ENCODE data around the gene GRIA4. TPM values are rescaled to one million over a fixed set of nuclear protein-coding genes. Genes with fewer than 3 reads are reported as not detected.

Gene GRIA4
- total and polyA plus RNA-seq, 2 donors (not counting 1 experiment from before 2014, with no cell fraction given): not detected

- ATAC-seq (ENCODE audit: low read depth): no peak
- intact Hi-C loops (cut with micrococcal nuclease): no loop called here
- H3K27ac ChIP-seq (ENCODE audit: low read length in 2 of 2): no peak overlapping the region
- Mint-ChIP-seq H3K27me3 (no peaks in the 10 kb centered on the region), H3K4me1 (peaks cover 17% of the 10 kb centered on the region), H3K27ac (no peak overlapping the region), H3K9me3 (ENCODE audit: insufficient read depth) (no peaks in the 10 kb centered on the region), H3K4me3 (no peak overlapping the region)
- no peak overlapping the region for H3K9ac ChIP-seq (ENCODE audit: low read length)
- ChIA-PET CTCF (no interaction called here), POLR2A (no interaction called here)
- H2AFZ ChIP-seq (ENCODE audit: insufficient read depth, low read depth, low read length, poor library complexity, severe bottlenecking): no peak overlapping the region
- no peak overlapping the region for H3K4me3 ChIP-seq (ENCODE audit: control extremely low read depth in 1 of 5, extremely low read depth in 1 of 5, insufficient read depth in 1 of 5, low read depth in 2 of 5, low read length in 4 of 5)
- DNase-seq: no peak
- peaks cover 9% of the 10 kb centered on the region for H4K20me1 ChIP-seq (ENCODE audit: control insufficient read depth, insufficient read depth, low read length, poor library complexity, severe bottlenecking)
- H3K27me3 ChIP-seq (replicated peaks in 1 of 4; ENCODE audit: control extremely low read depth in 1 of 4, control insufficient read depth in 3 of 4, insufficient read depth in 4 of 4, low read length in 3 of 4): no peaks in the 10 kb centered on the region
- no peak for TF ChIP-seq EZH2 (IDR thresholded peaks at IDR 0.05; ENCODE audit: borderline replicate concordance, insufficient read depth, low read depth, low read length, poor library complexity, severe bottlenecking)
- TF ChIP-seq, protein P1, sequence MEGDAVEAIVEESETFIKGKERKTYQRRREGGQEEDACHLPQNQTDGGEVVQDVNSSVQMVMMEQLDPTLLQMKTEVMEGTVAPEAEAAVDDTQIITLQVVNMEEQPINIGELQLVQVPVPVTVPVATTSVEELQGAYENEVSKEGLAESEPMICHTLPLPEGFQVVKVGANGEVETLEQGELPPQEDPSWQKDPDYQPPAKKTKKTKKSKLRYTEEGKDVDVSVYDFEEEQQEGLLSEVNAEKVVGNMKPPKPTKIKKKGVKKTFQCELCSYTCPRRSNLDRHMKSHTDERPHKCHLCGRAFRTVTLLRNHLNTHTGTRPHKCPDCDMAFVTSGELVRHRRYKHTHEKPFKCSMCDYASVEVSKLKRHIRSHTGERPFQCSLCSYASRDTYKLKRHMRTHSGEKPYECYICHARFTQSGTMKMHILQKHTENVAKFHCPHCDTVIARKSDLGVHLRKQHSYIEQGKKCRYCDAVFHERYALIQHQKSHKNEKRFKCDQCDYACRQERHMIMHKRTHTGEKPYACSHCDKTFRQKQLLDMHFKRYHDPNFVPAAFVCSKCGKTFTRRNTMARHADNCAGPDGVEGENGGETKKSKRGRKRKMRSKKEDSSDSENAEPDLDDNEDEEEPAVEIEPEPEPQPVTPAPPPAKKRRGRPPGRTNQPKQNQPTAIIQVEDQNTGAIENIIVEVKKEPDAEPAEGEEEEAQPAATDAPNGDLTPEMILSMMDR (IDR thresholded peaks at IDR 0.05): no peak
- peaks cover 0 to 3% (median 0%) of the 10 kb centered on the region in 3 donors for H3K9me3 ChIP-seq (ENCODE audit: control extremely low read depth in 1 of 3, control insufficient read depth in 2 of 3, insufficient read depth in 1 of 3, low read length in 2 of 3)
- no peak overlapping the region for H3K4me2 ChIP-seq (replicated peaks; ENCODE audit: low read depth, low read length, poor library complexity, severe bottlenecking)
- 100% methylated on average over 1 of the region's 2 CpGs for whole genome bisulfite sequencing (ENCODE audit: insufficient coverage)
- peaks cover 14 to 41% of the 10 kb centered on the region in 2 experiments for H3K36me3 ChIP-seq (replicated peaks in 1 of 2; ENCODE audit: control extremely low read depth in 1 of 2, control insufficient read depth in 1 of 2, extremely low read depth in 1 of 2, insufficient read depth in 2 of 2, low read length in 1 of 2)
- peaks cover 0 to 3% of the 10 kb centered on the region in 2 donors for H3K4me1 ChIP-seq (ENCODE audit: control insufficient read depth in 2 of 2, insufficient read depth in 2 of 2, low read length in 2 of 2)
- H3K79me2 ChIP-seq (ENCODE audit: control insufficient read depth, insufficient read depth, low read length): peaks cover 34% of the 10 kb centered on the region
Observed at GRCh38 chr11:106011481-106011880, 401.6 kb downstream of the GRIA4 start.

GRCh38 chr11:106012744-106013143 is 402.9 kb downstream of the GRIA4 start:
- ATAC-seq (ENCODE audit: low read depth): no peak
- no peak overlapping the region for H3K4me3 ChIP-seq (ENCODE audit: control extremely low read depth in 1 of 5, extremely low read depth in 1 of 5, insufficient read depth in 1 of 5, low read depth in 2 of 5, low read length in 4 of 5)
- no peaks in the 10 kb centered on the region for H3K27me3 ChIP-seq (replicated peaks in 1 of 4; ENCODE audit: control extremely low read depth in 1 of 4, control insufficient read depth in 3 of 4, insufficient read depth in 4 of 4, low read length in 3 of 4)
- H3K36me3 ChIP-seq (replicated peaks in 1 of 2; ENCODE audit: control extremely low read depth in 1 of 2, control insufficient read depth in 1 of 2, extremely low read depth in 1 of 2, insufficient read depth in 2 of 2, low read length in 1 of 2): peaks cover 13 to 28% of the 10 kb centered on the region in 2 experiments
- Mint-ChIP-seq H3K27ac (no peak overlapping the region), H3K27me3 (no peaks in the 10 kb centered on the region), H3K9me3 (ENCODE audit: insufficient read depth) (no peaks in the 10 kb centered on the region), H3K4me3 (no peak overlapping the region), H3K4me1 (peaks cover 21% of the 10 kb centered on the region)
- H3K79me2 ChIP-seq (ENCODE audit: control insufficient read depth, insufficient read depth, low read length): peaks cover 41% of the 10 kb centered on the region
- TF ChIP-seq EZH2 (IDR thresholded peaks at IDR 0.05; ENCODE audit: borderline replicate concordance, insufficient read depth, low read depth, low read length, poor library complexity, severe bottlenecking): no peak
- TF ChIP-seq, protein P1 (IDR thresholded peaks at IDR 0.05): no peak
- peaks cover 9% of the 10 kb centered on the region for H4K20me1 ChIP-seq (ENCODE audit: control insufficient read depth, insufficient read depth, low read length, poor library complexity, severe bottlenecking)
- intact Hi-C loops (cut with micrococcal nuclease): no loop called here
- H3K9me3 ChIP-seq (ENCODE audit: control extremely low read depth in 1 of 3, control insufficient read depth in 2 of 3, insufficient read depth in 1 of 3, low read length in 2 of 3): no peaks in the 10 kb centered on the region
- H3K27ac ChIP-seq (ENCODE audit: low read length in 2 of 2): no peak overlapping the region
- H3K4me2 ChIP-seq (replicated peaks; ENCODE audit: low read depth, low read length, poor library complexity, severe bottlenecking): no peak overlapping the region
- no peak overlapping the region for H3K9ac ChIP-seq (ENCODE audit: low read length)
- WGBS (ENCODE audit: insufficient coverage): no CpG with 5 or more reads among the region's 3 CpGs
- DNase-seq: no peak
- ChIA-PET CTCF (interaction anchor here (1.0 kb wide), 1 partner anchor 79 kb away, joined by 3 read pairs; no protein-coding TSS in a partner anchor), POLR2A (no interaction called here)
- no peak overlapping the region for H2AFZ ChIP-seq (ENCODE audit: insufficient read depth, low read depth, low read length, poor library complexity, severe bottlenecking)
- peaks cover 0 to 4% of the 10 kb centered on the region in 2 donors for H3K4me1 ChIP-seq (ENCODE audit: control insufficient read depth in 2 of 2, insufficient read depth in 2 of 2, low read length in 2 of 2)

All from B cell (primary cell).